Parathyroid adenoma (tissue), 2 donors: Measurements from ENCODE around the gene ARMH3.

Experiments
- H2AFZ ChIP-seq: fragments of 300-600 bp; sonication (generic); one replicate; pipeline ENCODE4 v1.7.0; 2017; ENCODE audit warnings: antibody characterized with exemption, mild to moderate bottlenecking
- H3K27ac ChIP-seq: fragments of 300-600 bp; sonication (generic); one replicate; pipeline ENCODE4 v1.7.0; 2017
- H3K27me3 ChIP-seq: fragments of 300-600 bp; sonication (generic); one replicate; pipeline ENCODE4 v1.7.0; 2017; ENCODE audit warnings: low read length; ENCODE audit not compliant: control insufficient read depth, insufficient read depth
- H3K36me3 ChIP-seq: fragments of 300-600 bp; sonication (generic); one replicate; pipeline ENCODE4 v1.7.0; 2017; ENCODE audit warnings: low read length; ENCODE audit not compliant: control insufficient read depth, insufficient read depth
- H3K4me1 ChIP-seq: fragments of 300-600 bp; sonication (generic); one replicate; pipeline ENCODE4 v1.7.0; 2017; ENCODE audit warnings: control low read depth
- H3K4me2 ChIP-seq: fragments of 300-600 bp; sonication (generic); one replicate; pipeline ENCODE4 v1.7.0; 2017; ENCODE audit warnings: low read length
- H3K4me3 ChIP-seq: fragments of 300-600 bp; sonication (generic); one replicate; pipeline ENCODE4 v1.7.0; 2017; ENCODE audit warnings: low read depth, low read length
- H3K79me2 ChIP-seq: fragments of 300-600 bp; sonication (generic); one replicate; pipeline ENCODE4 v1.7.0; 2017; ENCODE audit warnings: control low read depth
- H3K9ac ChIP-seq: fragments of 300-600 bp; sonication (generic); one replicate; pipeline ENCODE4 v1.7.0; 2017; ENCODE audit warnings: mild to moderate bottlenecking
- H3K9me3 ChIP-seq: fragments of 300-600 bp; sonication (generic); one replicate; pipeline ENCODE4 v1.7.0; 2017; ENCODE audit warnings: low read length; ENCODE audit not compliant: control insufficient read depth
- CTCF ChIP-seq: fragments of 300-600 bp; sonication (generic); IDR thresholded peaks from one replicate; pipeline ENCODE4 v1.7.0; 2017; ENCODE audit warnings: antibody characterized with exemption, mild to moderate bottlenecking
- donor health status: primary hyperparathyroidism.

ARMH3 gene

DNA sequence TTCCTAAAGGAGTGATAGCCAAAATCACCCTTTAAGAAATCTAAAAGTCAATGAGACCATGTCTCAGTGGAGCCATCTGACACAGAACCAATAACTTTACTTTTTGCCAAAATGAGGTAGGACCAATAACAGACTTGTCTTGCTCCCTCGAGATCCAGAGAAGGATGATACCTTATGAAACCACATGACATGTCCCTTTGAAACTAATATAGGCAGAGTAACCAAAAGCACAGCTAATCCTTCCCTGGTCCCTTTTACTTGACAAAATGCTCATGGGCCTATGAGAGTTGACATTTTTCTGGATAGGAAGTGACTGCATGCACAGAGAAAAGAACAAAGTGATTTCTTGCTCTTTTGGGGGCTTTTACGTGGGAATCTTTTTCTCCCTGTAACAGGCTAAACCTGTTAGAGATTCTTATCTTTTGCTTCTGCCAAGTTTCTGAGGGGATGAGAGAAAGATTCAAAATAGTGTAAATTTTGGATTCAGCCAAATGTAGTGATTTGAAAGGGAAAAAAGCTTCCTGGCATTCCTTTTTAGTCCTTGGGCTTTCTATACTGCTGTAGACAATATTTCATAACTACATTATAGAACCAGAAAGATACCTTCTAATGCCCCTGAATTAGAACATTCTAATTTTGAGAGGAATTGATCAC, 87.6 kb downstream of the ARMH3 start:
- Histone ChIP-seq H3K27ac (no peak overlapping the region), H3K27me3 (no peaks in the 10 kb centered on the region), H3K4me2 (no peak overlapping the region), H3K9ac (no peak overlapping the region), H2AFZ (no peak overlapping the region), H3K4me1 (peaks cover 12% of the 10 kb centered on the region), H3K4me3 (no peak overlapping the region), H3K9me3 (no peaks in the 10 kb centered on the region), H3K36me3 (no peaks in the 10 kb centered on the region), H3K79me2 (peaks cover 2% of the 10 kb centered on the region)
- no peak for TF ChIP-seq CTCF

DNA sequence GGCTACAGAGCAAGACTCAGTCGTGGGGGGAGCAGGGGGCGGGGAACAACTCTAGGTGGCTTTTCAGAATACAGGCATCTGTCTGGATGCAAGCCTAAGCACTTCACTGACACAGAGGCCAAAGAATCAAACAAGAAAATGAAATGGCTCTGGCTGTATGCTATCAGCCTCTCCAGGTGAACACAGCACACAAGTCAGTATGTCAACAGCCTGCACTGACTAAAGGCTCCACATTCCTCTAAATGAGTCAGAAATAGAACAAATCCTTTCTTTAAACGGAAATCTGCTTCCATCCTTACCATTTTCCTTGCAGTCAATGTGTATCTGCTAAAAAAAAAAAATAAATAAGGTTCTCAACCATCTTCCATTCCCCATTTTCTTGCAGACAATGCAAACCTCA, 88.3 kb downstream of the ARMH3 start:
- Histone ChIP-seq H3K36me3 (no peaks in the 10 kb centered on the region), H3K4me1 (peaks cover 12% of the 10 kb centered on the region), H2AFZ (no peak overlapping the region), H3K27me3 (no peaks in the 10 kb centered on the region), H3K4me3 (no peak overlapping the region), H3K9ac (no peak overlapping the region), H3K27ac (no peak overlapping the region), H3K9me3 (no peaks in the 10 kb centered on the region), H3K79me2 (peaks cover 2% of the 10 kb centered on the region), H3K4me2 (no peak overlapping the region)
- no peak for TF ChIP-seq CTCF

DNA sequence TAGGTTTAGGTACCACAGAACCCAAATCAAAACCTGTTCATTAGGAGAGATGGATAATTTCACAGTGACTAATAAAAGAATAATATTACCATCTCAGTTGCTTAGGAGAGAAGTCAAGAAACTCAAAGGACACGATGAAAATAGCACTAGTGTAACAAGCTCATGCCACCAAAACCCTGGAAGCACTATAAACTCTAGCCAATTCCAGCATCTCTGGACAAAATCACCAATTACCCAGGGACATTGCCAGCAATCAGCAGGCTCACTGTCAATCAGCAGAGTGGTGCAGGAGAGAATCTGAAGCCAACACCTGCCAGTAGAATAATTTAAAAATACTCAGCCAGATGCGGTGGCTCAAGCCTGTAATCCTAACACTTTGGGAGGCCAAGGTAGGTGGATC, 88.9 kb downstream of the ARMH3 start:
- no peak for TF ChIP-seq CTCF
- Histone ChIP-seq H3K4me3 (no peak overlapping the region), H3K9ac (no peak overlapping the region), H3K27ac (no peak overlapping the region), H3K79me2 (peaks cover 2% of the 10 kb centered on the region), H3K27me3 (no peaks in the 10 kb centered on the region), H2AFZ (no peak overlapping the region), H3K4me1 (peaks cover 12% of the 10 kb centered on the region), H3K36me3 (no peaks in the 10 kb centered on the region), H3K4me2 (no peak overlapping the region), H3K9me3 (no peaks in the 10 kb centered on the region)

DNA sequence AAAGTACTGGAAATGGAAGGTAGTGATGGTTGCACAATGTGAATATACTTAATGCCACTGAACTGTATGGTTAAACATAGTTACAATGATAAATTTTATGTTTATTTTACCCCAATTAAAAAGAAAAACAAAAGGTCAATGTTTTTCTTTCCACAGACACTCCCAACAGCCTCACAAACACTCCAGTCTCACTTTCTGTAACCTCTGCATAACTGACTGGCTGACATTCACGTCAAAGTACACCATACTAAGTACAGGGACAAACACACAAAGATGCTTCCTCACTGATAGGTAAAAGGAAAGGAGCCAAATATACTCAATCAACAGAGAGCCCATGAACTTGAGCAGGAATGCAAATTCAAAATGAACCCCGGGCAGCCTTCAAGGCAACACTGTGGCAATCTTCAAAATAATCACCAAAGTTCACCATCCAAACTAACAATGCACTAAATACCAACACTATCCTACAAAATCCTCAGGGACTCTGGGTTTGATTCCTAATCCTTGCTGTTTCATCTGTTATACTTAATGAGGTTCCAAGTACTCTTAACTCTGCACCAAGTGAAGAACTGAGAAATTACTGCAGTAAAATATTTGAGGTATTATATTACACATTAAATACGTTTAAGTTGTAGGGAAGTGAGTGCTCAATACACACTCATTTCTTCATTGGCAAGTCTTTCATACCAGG, 90.8 kb downstream of the ARMH3 start:
- Histone ChIP-seq H3K36me3 (no peaks in the 10 kb centered on the region), H3K27me3 (no peaks in the 10 kb centered on the region), H3K4me2 (no peak overlapping the region), H3K9ac (no peak overlapping the region), H3K4me3 (no peak overlapping the region), H3K4me1 (peaks cover 13% of the 10 kb centered on the region), H3K27ac (no peak overlapping the region), H3K79me2 (peaks cover 2% of the 10 kb centered on the region), H2AFZ (no peak overlapping the region), H3K9me3 (no peaks in the 10 kb centered on the region)
- TF ChIP-seq CTCF: no peak
